HL-60 (cell line): ENCODE data around the gene CDH15.
A peak's percentile ranks its signal among the peaks of the same experiment; 100 is the strongest.

Experiments
- CTCF ChIP-seq: IDR thresholded peaks from one replicate; pipeline ENCODE4 v1.5.1; 2011; ENCODE audit warnings: low read length, control low read depth, inconsistent platforms; ENCODE audit not compliant: insufficient read depth
- GABPA ChIP-seq: IDR thresholded peaks from 2 replicates; pipeline ENCODE4 v1.6.1; 2012; ENCODE audit warnings: low read depth
- POLR2AphosphoS5 ChIP-seq: IDR thresholded peaks from 2 replicates; pipeline ENCODE4 v1.6.1; 2012; ENCODE audit warnings: low read depth
- REST ChIP-seq: IDR thresholded peaks from 2 replicates; pipeline ENCODE4 v1.6.1; 2012; ENCODE audit warnings: low read depth; ENCODE audit not compliant: insufficient replicate concordance

DNA sequence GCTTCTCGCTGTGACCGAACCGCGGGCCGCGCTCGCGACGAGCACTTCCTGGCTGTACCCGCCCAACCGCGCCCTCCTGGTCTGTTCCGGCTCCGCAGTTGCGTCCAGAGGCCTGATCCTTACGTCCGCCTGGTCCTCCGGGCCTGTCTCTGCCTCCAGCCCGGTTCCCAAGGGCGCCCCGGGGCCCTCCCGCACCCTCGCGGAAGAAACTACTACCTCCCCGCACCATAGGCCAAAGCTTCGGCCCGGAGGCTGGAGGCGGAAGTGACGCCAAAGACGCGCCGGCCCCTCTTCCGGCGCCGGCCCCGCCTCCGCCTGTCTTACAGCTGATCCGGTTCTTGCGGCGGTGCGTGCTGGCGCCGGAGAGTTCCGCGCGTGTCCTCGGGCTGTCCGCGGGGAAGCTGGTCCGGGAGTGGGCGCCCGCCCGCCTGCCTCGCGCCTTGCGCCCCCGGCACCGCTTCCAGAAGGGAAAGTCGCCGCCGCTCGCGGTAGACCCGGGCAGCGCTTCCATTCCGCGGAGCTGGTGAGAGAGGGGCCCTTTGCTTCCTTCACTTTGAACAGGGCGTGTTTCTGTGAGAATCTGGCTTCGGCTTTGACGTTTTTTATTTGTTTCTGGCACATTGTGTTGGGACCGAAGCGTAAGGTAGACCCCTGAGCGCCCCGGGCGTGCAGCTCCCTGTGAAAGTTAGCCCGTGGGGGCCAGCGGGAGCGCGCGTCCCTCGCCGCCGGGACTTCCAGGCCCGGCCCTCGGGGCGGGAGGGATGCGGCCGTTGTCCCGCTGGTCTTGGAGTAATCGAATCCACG is 46.0 kb downstream of the CDH15 start, which contains the start of gene ZNF778:
- TF ChIP-seq CTCF = no peak
- TF ChIP-seq POLR2AphosphoS5 = peak; percentile 67
- TF ChIP-seq GABPA = peak; percentile 84
- no peak for TF ChIP-seq REST
